RWPE2 (cell line): ENCODE measurements around the gene COLEC12.

ENCODE experiments used
- ATAC-seq: fragments of 200-7000 bp; cut with Tn5 transposase; 3 replicates; pipeline ENCODE4 v1.9.1; 2021; ENCODE audit warnings: low read depth
- DNase-seq: peaks from one replicate; pipeline ENCODE4 v3.0.0-alpha.2; 2020; ENCODE audit warnings: low spot score
- H3K27ac ChIP-seq: fragments of 450-650 bp; 2 replicates; pipeline ENCODE4 v1.5.1; 2017; ENCODE audit warnings: mild to moderate bottlenecking; ENCODE audit not compliant: poor library complexity, severe bottlenecking
- H3K27me3 ChIP-seq: fragments of 250-450 bp; sonication (Bioruptor Pico); 2 replicates; pipeline ENCODE4 v1.5.1; 2021; ENCODE audit warnings: mild to moderate bottlenecking, moderate library complexity; ENCODE audit not compliant: insufficient read depth, poor library complexity, severe bottlenecking
- H3K36me3 ChIP-seq: fragments of 250-450 bp; sonication (Bioruptor Pico); 2 replicates; pipeline ENCODE4 v1.5.1; 2020; ENCODE audit warnings: low read depth, mild to moderate bottlenecking, moderate library complexity
- H3K4me1 ChIP-seq: fragments of 250-450 bp; sonication (Bioruptor Pico); 2 replicates; pipeline ENCODE4 v1.5.1; 2021; ENCODE audit warnings: mild to moderate bottlenecking, moderate library complexity; ENCODE audit not compliant: insufficient read depth, poor library complexity, severe bottlenecking
- H3K4me3 ChIP-seq: fragments of 250-450 bp; sonication (Bioruptor Pico); 2 replicates; pipeline ENCODE4 v1.5.1; 2021; ENCODE audit warnings: mild to moderate bottlenecking, moderate library complexity; ENCODE audit not compliant: severe bottlenecking
- H3K9me3 ChIP-seq: fragments of 250-450 bp; sonication (Bioruptor Pico); 2 replicates; pipeline ENCODE4 v1.5.1; 2021; ENCODE audit warnings: mild to moderate bottlenecking, moderate library complexity; ENCODE audit not compliant: severe bottlenecking
- CTCF ChIP-seq: fragments of 450-650 bp; IDR thresholded peaks from one replicate; pipeline ENCODE4 v1.5.1; 2017; ENCODE audit warnings: mild to moderate bottlenecking, moderate library complexity; ENCODE audit not compliant: poor library complexity, severe bottlenecking

COLEC12 gene

GRCh38 chr18:524466-524865 is 24.0 kb upstream of the COLEC12 start:
- Histone ChIP-seq H3K27ac (no peak overlapping the region), H3K9me3 (no peaks in the 10 kb centered on the region), H3K4me3 (no peak overlapping the region), H3K4me1 (peaks cover 14% of the 10 kb centered on the region), H3K27me3 (no peaks in the 10 kb centered on the region), H3K36me3 (no peaks in the 10 kb centered on the region)
- ATAC-seq, result peak; percentile 21; the same call in 1 of the 3 replicates
- no peak for DNase-seq
- TF ChIP-seq CTCF, result no peak

GRCh38 chr18:523561-523960 is 23.1 kb upstream of the COLEC12 start:
- DNase-seq (no peak), ATAC-seq (no peak)
- H3K27ac ChIP-seq, result no peak overlapping the region
- peaks cover 14% of the 10 kb centered on the region for H3K4me1 ChIP-seq
- H3K36me3 ChIP-seq, result no peaks in the 10 kb centered on the region
- H3K9me3 ChIP-seq, result no peaks in the 10 kb centered on the region
- no peaks in the 10 kb centered on the region for H3K27me3 ChIP-seq
- no peak for TF ChIP-seq CTCF
- no peak overlapping the region for H3K4me3 ChIP-seq

GRCh38 chr18:519019-519879 is 18.7 kb upstream of the COLEC12 start:
- DNase-seq, result no peak
- H3K4me3 ChIP-seq, result no peak overlapping the region
- no peak for ATAC-seq
- no peaks in the 10 kb centered on the region for H3K36me3 ChIP-seq
- no peak overlapping the region for H3K27ac ChIP-seq
- H3K4me1 ChIP-seq, result peaks cover 3% of the 10 kb centered on the region
- TF ChIP-seq CTCF, result no peak
- H3K9me3 ChIP-seq, result no peaks in the 10 kb centered on the region
- H3K27me3 ChIP-seq, result no peaks in the 10 kb centered on the region

GRCh38 chr18:518081-518480 is 17.6 kb upstream of the COLEC12 start:
- DNase-seq (no peak), ATAC-seq (no peak)
- no peaks in the 10 kb centered on the region for H3K9me3 ChIP-seq
- no peaks in the 10 kb centered on the region for H3K36me3 ChIP-seq
- no peaks in the 10 kb centered on the region for H3K27me3 ChIP-seq
- H3K4me3 ChIP-seq, result no peak overlapping the region
- H3K27ac ChIP-seq, result no peak overlapping the region
- no peaks in the 10 kb centered on the region for H3K4me1 ChIP-seq
- no peak for TF ChIP-seq CTCF

GRCh38 chr18:515838-516237 is 15.3 kb upstream of the COLEC12 start:
- DNase-seq (no peak), ATAC-seq (no peak)
- Histone ChIP-seq H3K27me3 (no peaks in the 10 kb centered on the region), H3K4me3 (no peak overlapping the region), H3K9me3 (no peaks in the 10 kb centered on the region), H3K27ac (no peak overlapping the region), H3K36me3 (no peaks in the 10 kb centered on the region), H3K4me1 (no peaks in the 10 kb centered on the region)
- TF ChIP-seq CTCF, result no peak
